HG02763 (cell line): ENCODE measurements around the gene SLC17A2.

Source experiments
- ATAC-seq: cut with Tn5 transposase; IDR thresholded peaks from one replicate; pipeline ENCODE4 v1.9.1; 2021; ENCODE audit warnings: mild to moderate bottlenecking, moderate library complexity; ENCODE audit not compliant: unreplicated experiment

SLC17A2 gene

GRCh38 chr6:25888626-25889025, 41.9 kb downstream of the SLC17A2 start:
- no peak for ATAC-seq

DNA sequence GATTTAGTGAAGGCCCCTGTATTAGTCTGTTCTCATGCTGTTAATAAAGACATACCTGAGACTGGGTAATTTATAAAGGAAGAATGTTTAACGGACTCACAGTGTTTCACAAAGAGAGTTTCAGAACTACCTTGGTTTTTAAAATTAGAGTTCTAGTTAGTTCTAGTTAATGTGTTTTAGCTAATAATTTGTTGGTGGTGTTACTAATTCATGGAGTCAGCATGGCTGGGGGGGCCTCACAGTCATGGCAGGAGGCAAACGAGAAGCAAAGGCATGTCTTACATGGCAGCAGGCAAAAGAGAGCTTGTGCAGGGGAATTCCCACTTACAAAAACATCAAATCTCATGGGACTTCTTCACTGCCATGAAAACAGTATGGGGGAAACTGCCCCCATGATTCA, 44.4 kb downstream of the SLC17A2 start:
- no peak for ATAC-seq

DNA sequence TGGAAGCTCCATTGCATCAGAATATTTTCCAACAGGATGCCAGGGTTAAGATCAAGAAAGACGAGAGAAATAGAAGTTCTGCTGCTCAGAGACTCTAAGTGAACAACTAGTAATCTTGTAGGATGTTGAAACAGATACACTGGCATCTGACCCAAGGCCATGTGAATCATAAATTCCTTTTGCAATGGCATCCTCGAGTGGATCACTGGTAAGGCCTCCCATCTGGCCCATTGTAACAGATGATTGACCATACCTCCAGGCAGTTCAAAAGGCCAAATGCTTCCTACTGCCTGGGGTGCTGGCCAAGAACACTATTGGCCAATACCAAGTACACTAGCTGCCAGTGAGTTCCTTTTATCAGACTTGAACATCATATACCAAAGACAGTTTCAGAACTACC, 46.5 kb downstream of the SLC17A2 start:
- no peak for ATAC-seq

DNA sequence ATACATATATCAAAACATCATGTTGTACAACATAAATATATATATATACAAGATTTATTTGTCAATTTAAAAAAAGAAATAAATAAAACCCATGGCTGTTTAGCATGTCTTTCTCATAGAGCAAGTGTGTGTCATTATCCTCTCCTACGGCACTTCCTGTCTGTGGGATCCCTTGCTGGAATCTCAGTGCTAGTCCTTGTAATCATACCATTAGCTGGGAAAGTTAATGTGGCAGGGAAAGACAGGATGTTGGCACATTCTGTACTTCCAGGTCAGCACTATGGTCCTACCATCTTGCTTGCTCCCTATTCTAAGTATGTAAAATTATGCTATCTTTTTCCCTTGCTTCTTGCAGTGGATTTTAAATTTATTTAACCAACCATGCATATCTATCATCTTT, 47.0 kb downstream of the SLC17A2 start:
- no peak for ATAC-seq

GRCh38 chr6:25882051-25882496, 48.4 kb downstream of the SLC17A2 start:
- ATAC-seq, result no peak

GRCh38 chr6:25880601-25881000, 49.9 kb downstream of the SLC17A2 start:
- ATAC-seq, result no peak

DNA sequence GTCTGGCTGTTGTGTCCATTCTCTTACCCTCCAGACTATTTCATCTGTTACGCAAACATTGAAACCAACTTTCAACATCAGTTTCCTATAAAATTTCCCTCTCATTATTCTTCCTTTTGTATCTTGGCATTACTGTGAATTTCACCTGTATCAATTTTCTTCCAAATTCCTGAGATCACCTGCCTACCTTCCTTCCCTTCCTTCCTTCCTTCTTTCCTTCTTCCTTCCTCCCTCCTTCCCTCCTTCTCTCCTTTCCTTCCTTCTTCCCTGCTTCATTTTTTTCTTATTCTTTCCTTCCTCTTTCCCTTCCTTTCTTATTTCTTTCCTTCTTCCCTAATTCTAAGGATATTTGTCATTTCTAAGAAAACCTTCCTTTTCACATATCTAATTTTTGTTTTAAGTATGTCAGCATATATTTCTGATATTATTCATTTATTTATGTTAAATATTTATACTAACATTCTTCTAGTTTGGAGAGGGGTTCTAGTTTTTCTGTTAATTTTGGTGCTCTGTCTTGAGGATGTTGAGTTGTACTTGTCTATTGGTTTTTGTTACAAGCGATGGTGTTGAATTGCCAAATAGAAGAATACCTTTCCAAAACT, 51.7 kb downstream of the SLC17A2 start:
- ATAC-seq, result no peak

- ATAC-seq, result no peak
Measured at GRCh38 chr6:25875926-25876602, 54.4 kb downstream of the SLC17A2 start.

- ATAC-seq, result no peak
Measured at GRCh38 chr6:25875563-25875905, 55.0 kb downstream of the SLC17A2 start.

GRCh38 chr6:25874822-25875562, 55.5 kb downstream of the SLC17A2 start:
- ATAC-seq, result no peak

DNA sequence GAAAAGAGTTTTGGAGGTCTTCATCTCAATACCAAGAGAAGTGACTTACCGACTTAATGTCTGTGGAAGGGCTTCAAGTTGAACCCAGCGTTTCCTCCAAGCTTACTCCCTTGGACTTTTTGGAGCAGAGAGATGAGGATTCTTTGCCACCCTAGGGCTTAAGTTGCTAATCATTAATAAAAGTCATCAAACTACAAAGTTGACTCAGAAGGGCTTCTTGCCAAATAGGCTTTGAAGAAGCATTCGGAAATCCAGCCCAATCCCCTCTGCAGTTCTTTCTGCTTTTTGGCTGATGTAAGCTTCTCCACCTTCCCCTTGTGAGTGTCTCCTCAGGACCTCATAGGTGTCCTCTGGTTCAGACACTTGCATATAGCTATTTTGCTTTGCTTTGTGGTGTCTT, 56.4 kb downstream of the SLC17A2 start, which contains the start of gene SLC17A3:
SLC17A3 (minus strand) TSS at position 126 of the 400 bp plus-strand sequence. CDS start 5,856 bp downstream, outside the sequence.
- no peak for ATAC-seq

DNA sequence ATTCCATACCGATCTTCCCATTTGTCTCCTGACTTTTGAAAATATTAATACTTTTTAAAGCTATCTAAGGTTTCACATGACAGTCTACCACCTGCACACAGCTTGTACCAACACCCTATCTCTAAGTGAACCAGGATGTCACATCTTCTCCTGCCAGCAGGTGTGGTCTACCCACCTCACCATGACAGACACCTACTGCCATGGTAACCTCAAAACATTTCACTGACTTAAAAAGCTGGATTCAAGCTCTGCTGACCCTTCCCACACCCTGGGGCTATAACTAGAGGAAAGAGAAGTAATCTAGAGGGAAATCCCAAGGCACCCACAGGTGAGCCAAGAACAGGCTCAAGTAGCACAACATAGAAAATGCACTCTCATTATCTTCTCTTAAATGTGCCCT, 57.7 kb downstream of the SLC17A2 start:
- ATAC-seq, result no peak

DNA sequence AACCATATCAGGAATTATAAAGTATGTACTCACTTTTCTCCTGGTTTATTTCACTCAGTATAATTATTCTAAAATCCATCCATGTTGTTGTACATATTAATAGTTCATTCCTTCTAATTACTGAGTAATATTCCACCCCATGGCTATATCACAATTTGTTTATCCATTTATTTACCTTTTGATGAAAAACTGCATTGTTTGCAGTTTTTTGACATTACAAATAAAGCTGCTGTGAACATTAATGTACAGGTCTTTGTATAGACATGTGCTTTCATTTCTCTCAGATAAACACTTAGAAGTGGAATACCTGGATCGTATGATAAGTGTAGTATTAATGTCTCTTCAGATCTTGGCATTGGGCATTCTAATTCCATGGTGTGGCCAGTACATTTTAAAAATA, 60.7 kb downstream of the SLC17A2 start:
- no peak for ATAC-seq

DNA sequence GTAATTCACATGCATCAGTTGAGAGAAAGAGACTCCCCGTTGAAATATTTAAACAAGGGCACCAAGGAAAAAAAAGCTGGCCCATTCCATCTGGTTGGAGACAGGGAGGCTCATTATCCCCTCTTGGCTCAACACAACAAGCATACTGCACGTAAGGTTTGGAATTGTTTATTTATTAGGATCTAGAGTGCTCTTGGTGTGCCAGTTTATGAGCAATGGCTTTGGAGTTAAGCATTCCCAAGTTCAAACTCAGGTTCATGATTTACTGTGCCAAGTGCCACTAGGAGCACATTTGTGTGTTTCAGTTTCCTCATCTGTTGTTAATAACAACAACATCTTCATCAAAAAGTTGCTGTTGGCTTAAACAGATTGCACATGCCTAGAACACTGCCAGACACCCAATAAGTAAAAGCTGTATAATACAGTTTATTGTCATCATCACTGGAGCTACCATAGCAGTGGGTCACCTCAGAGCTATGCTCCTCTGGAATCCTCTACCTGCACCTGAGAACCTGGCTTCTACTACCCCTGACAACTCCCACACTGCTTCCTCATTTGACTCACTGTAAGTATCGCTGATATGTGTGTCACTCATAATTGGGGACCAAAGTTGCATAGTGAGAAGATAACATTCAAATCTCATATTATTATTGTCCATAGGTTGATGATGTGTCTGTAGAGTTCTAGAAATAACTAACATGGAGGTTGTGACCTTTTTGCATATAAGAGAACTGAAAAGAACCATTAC, 61.9 kb downstream of the SLC17A2 start:
- no peak for ATAC-seq

- ATAC-seq, result no peak
Measured at GRCh38 chr6:25866011-25866410, 64.5 kb downstream of the SLC17A2 start.

DNA sequence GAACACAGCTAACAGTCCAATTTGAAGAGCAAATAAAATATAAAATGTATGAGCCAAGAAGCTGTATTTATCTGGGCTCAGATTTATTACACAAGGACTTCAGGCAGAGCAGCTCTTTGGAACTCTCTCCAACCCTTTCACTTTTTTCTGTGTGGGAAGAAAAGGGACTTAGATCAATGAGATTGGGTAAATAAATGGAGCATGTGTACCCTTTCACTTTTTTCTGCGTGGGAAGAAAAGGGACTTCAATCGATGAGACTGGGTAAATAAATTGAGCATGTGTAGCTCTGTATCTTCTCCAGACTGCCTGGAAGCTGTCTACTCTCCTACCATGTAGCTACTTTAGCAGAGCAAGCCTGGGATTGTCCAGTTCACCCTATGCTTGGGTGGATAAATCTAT, 67.1 kb downstream of the SLC17A2 start:
- ATAC-seq, result no peak
